GM11168 (cell line): Measurements from ENCODE around the gene TAF1C.

Experiments used
- in situ Hi-C: fragments of 300-500 bp; cut with MboI; formaldehyde crosslinking; loops from one replicate; pipeline ENCODE4 v1.12.0; 2022; ENCODE audit warnings: low sequenced_read_pairs; ENCODE audit not compliant: unreplicated experiment

Gene TAF1C

GRCh38 chr16:84169765-84170310, 17.0 kb downstream of the TAF1C start:
- in situ Hi-C loops = no loop called here

- in situ Hi-C loops = no loop called here
Measured at GRCh38 chr16:84166796-84167695, 19.8 kb downstream of the TAF1C start.

- in situ Hi-C loops = no loop called here
Measured at GRCh38 chr16:84165746-84166145, 21.1 kb downstream of the TAF1C start.

- in situ Hi-C loops = no loop called here
Measured at GRCh38 chr16:84161801-84162200, 25.1 kb downstream of the TAF1C start.

GRCh38 chr16:84161037-84161436, 25.8 kb downstream of the TAF1C start:
- in situ Hi-C loops = no loop called here

- in situ Hi-C loops = no loop called here
Measured at GRCh38 chr16:84159800-84160199, 27.1 kb downstream of the TAF1C start.

GRCh38 chr16:84159007-84159406, 27.9 kb downstream of the TAF1C start:
- in situ Hi-C loops = no loop called here

GRCh38 chr16:84156342-84156784, 30.5 kb downstream of the TAF1C start:
- in situ Hi-C loops = no loop called here

GRCh38 chr16:84155771-84156170, 31.1 kb downstream of the TAF1C start:
- in situ Hi-C loops = no loop called here

- in situ Hi-C loops = no loop called here
Measured at GRCh38 chr16:84155226-84155625, 31.6 kb downstream of the TAF1C start.

- in situ Hi-C loops = no loop called here
Measured at GRCh38 chr16:84153660-84154214, 33.1 kb downstream of the TAF1C start.

- in situ Hi-C loops = no loop called here
Measured at GRCh38 chr16:84150926-84151325, 35.9 kb downstream of the TAF1C start.

GRCh38 chr16:84144859-84145639, 41.8 kb downstream of the TAF1C start, which contains the start of the genes DNAAF1 and HSDL1:
TSS of gene DNAAF1 (plus strand) at chr16:84145308. CDS start at chr16:84145441, 133 bp downstream.
TSS of gene HSDL1 (minus strand) at chr16:84145177. CDS start at chr16:84131321, 13,856 bp downstream.
- in situ Hi-C loops = no loop called here

GRCh38 chr16:84144209-84144858, 42.5 kb downstream of the TAF1C start:
- in situ Hi-C loops = no loop called here

- in situ Hi-C loops = no loop called here
Measured at GRCh38 chr16:84143784-84144199, 43.1 kb downstream of the TAF1C start.

GRCh38 chr16:84143081-84143480, 43.8 kb downstream of the TAF1C start:
- in situ Hi-C loops = no loop called here

- in situ Hi-C loops = no loop called here
Measured at GRCh38 chr16:84141143-84141670, 45.6 kb downstream of the TAF1C start.

- in situ Hi-C loops = no loop called here
Measured at GRCh38 chr16:84139628-84140258, 47.1 kb downstream of the TAF1C start.
